SU-DHL-6 (cell line): Measurements from ENCODE around the gene OR10A2.

Source experiments
- H2AFZ ChIP-seq: fragments of 200-600 bp; sonication (generic); 2 replicates; pipeline ENCODE4 v1.6.1; 2014; ENCODE audit warnings: low read depth, mild to moderate bottlenecking, moderate library complexity, mixed read lengths, antibody characterized with exemption, low read length; ENCODE audit not compliant: severe bottlenecking
- H3F3A ChIP-seq: fragments of 200-600 bp; shearing (Covaris generic); 2 replicates; pipeline ENCODE4 v1.6.0; 2016; ENCODE audit warnings: antibody characterized with exemption, mild to moderate bottlenecking; ENCODE audit not compliant: insufficient read depth
- H3K27ac ChIP-seq: fragments of 200-600 bp; sonication (generic); 2 replicates; pipeline ENCODE4 v1.5.1; 2016; ENCODE audit warnings: low read depth, mild to moderate bottlenecking, low read length, moderate library complexity, mixed read lengths
- H3K27me3 ChIP-seq: fragments of 200-600 bp; sonication (generic), shearing (Covaris generic); 2 replicates; pipeline ENCODE4 v1.6.0; 2014; ENCODE audit warnings: mild to moderate bottlenecking, low read length
- H3K36me3 ChIP-seq: fragments of 200-600 bp; sonication (generic); 2 replicates; pipeline ENCODE4 v1.6.1; 2014; ENCODE audit warnings: mild to moderate bottlenecking, low read length, mixed read lengths
- H3K4me2 ChIP-seq: fragments of 300-600, 200-600 bp; shearing (Covaris generic), sonication (generic); 2 replicates; pipeline ENCODE4 v1.6.0; 2014; ENCODE audit warnings: low read length, low read depth, mild to moderate bottlenecking; ENCODE audit not compliant: poor library complexity, severe bottlenecking
- H3K4me3 ChIP-seq: fragments of 200-600 bp; sonication (generic); 2 replicates; pipeline ENCODE4 v1.5.1; 2014; ENCODE audit warnings: antibody characterized with exemption, low read length, mild to moderate bottlenecking, mixed read lengths; ENCODE audit not compliant: insufficient read depth, poor library complexity, severe bottlenecking
- H3K79me2 ChIP-seq: fragments of 200-600 bp; sonication (generic); 2 replicates; pipeline ENCODE4 v1.6.1; 2014; ENCODE audit warnings: mild to moderate bottlenecking, low read length, moderate library complexity; ENCODE audit not compliant: insufficient read depth
- H3K9ac ChIP-seq: fragments of 200-600 bp; sonication (generic); 2 replicates; pipeline ENCODE4 v1.7.0; 2014; ENCODE audit warnings: mild to moderate bottlenecking, low read length
- H3K9me2 ChIP-seq: fragments of 200-600 bp; sonication (generic); replicated peaks from 2 replicates; pipeline ENCODE4 v1.6.1; 2014; ENCODE audit warnings: low read length; ENCODE audit not compliant: insufficient read depth
- H3K9me3 ChIP-seq: fragments of 200-600 bp; sonication (generic); 2 replicates; pipeline ENCODE4 v1.6.1; 2014; ENCODE audit warnings: low read length, mixed read lengths; ENCODE audit not compliant: insufficient read depth
- H4K20me1 ChIP-seq: fragments of 200-600 bp; sonication (generic); 2 replicates; pipeline ENCODE4 v1.6.1; 2014; ENCODE audit warnings: low read depth, mild to moderate bottlenecking, antibody characterized with exemption, low read length, moderate library complexity, mixed read lengths
- CTCF ChIP-seq: fragments of 200-600 bp; sonication (generic); IDR thresholded peaks from one replicate; pipeline ENCODE4 v1.5.1; 2017; ENCODE audit warnings: antibody characterized with exemption, mild to moderate bottlenecking, low read length, moderate library complexity; ENCODE audit not compliant: insufficient read depth, poor library complexity, severe bottlenecking
- EZH2phosphoT487 ChIP-seq: fragments of 200-600 bp; sonication (generic), shearing (Covaris generic); conservative IDR thresholded peaks from 2 replicates; pipeline ENCODE4 v1.6.1; 2018; ENCODE audit warnings: mild to moderate bottlenecking, antibody characterized with exemption, low read length, moderate library complexity, mixed read lengths

The OR10A2 gene

GRCh38 chr11:6828103-6828502 lies 34.8 kb upstream of the OR10A2 start:
- no peak for TF ChIP-seq EZH2phosphoT487
- TF ChIP-seq CTCF = no peak
- Histone ChIP-seq H3K36me3 (no peaks in the 10 kb centered on the region), H4K20me1 (no peaks in the 10 kb centered on the region)

GRCh38 chr11:6833356-6833755 lies 29.5 kb upstream of the OR10A2 start:
- no peaks in the 10 kb centered on the region for H3K36me3 ChIP-seq
- H4K20me1 ChIP-seq = no peaks in the 10 kb centered on the region
- H3K27ac ChIP-seq = no peak overlapping the region
- H2AFZ ChIP-seq = no peak overlapping the region
- no peaks in the 10 kb centered on the region for H3K9me2 ChIP-seq
- no peak overlapping the region for H3K4me2 ChIP-seq
- H3F3A ChIP-seq = no peaks in the 10 kb centered on the region
- TF ChIP-seq CTCF = no peak
- TF ChIP-seq EZH2phosphoT487 = no peak
- H3K79me2 ChIP-seq = no peaks in the 10 kb centered on the region
- H3K9ac ChIP-seq = no peak overlapping the region
- no peak overlapping the region for H3K4me3 ChIP-seq
- no peaks in the 10 kb centered on the region for H3K9me3 ChIP-seq
- H3K27me3 ChIP-seq = no peaks in the 10 kb centered on the region

More at GRCh38 chr11:6828103-6828502, 34.8 kb upstream of the OR10A2 start:
- Histone ChIP-seq H3K4me2 (no peak overlapping the region), H3K27ac (no peak overlapping the region), H3K9ac (no peak overlapping the region), H3K9me3 (no peaks in the 10 kb centered on the region), H3K9me2 (no peaks in the 10 kb centered on the region), H3F3A (no peaks in the 10 kb centered on the region), H3K27me3 (no peaks in the 10 kb centered on the region), H2AFZ (no peak overlapping the region), H3K4me3 (no peak overlapping the region), H3K79me2 (no peaks in the 10 kb centered on the region)

- TF ChIP-seq CTCF = no peak
- TF ChIP-seq EZH2phosphoT487 = no peak
- Histone ChIP-seq H3K4me3 (no peak overlapping the region), H3K27ac (no peak overlapping the region), H3K4me2 (no peak overlapping the region), H3K27me3 (no peaks in the 10 kb centered on the region), H2AFZ (no peak overlapping the region), H3F3A (no peaks in the 10 kb centered on the region), H3K79me2 (no peaks in the 10 kb centered on the region), H4K20me1 (no peaks in the 10 kb centered on the region), H3K9me2 (no peaks in the 10 kb centered on the region), H3K9me3 (no peaks in the 10 kb centered on the region), H3K9ac (no peak overlapping the region), H3K36me3 (no peaks in the 10 kb centered on the region)
These were observed 28.8 kb upstream of the OR10A2 start for GRCh38 chr11:6834021-6834420.

DNA sequence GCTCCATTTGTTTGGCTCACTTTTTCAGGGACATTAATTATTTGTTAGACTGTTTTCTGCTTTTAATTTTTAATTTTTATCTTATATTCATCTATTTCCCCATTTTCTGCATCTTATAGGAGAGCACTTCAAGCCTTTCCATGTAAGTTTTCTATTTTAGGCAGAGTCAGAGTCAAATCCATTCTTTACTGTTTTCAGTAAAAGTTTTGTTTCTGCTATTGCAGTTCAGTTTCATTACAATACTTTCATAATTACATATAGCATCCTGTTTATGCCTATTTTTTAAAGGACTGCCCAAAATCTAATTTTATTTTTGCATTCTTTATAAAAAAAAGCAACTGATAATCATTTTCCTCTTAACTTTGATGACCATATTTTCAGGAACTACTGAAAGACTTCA lies 21.2 kb upstream of the OR10A2 start:
- Histone ChIP-seq H3K4me2 (no peak overlapping the region), H2AFZ (no peak overlapping the region)

More for the DNA sequence above, 21.2 kb upstream of the OR10A2 start:
- Histone ChIP-seq H3K4me3 (no peak overlapping the region), H3K36me3 (no peaks in the 10 kb centered on the region), H3K9me3 (no peaks in the 10 kb centered on the region), H4K20me1 (0 out of 2 replicates have a peak, but pooled peaks cover 4% of the 10 kb centered on the region), H3F3A (no peaks in the 10 kb centered on the region), H3K27me3 (no peaks in the 10 kb centered on the region; the same call in 1 of the 2 replicates), H3K27ac (no peak overlapping the region), H3K79me2 (no peaks in the 10 kb centered on the region), H3K9ac (no peak overlapping the region), H3K9me2 (no peaks in the 10 kb centered on the region)
- TF ChIP-seq CTCF (no peak), EZH2phosphoT487 (no peak)
